RWPE2 (cell line): ENCODE results near the gene NFU1.

Experiments
- ATAC-seq: fragments of 200-7000 bp; cut with Tn5 transposase; 3 replicates; pipeline ENCODE4 v1.9.1; 2021; ENCODE audit warnings: low read depth
- DNase-seq: peaks from one replicate; pipeline ENCODE4 v3.0.0-alpha.2; 2020; ENCODE audit warnings: low spot score
- H3K27ac ChIP-seq: fragments of 450-650 bp; 2 replicates; pipeline ENCODE4 v1.5.1; 2017; ENCODE audit warnings: mild to moderate bottlenecking; ENCODE audit not compliant: poor library complexity, severe bottlenecking
- H3K27me3 ChIP-seq: fragments of 250-450 bp; sonication (Bioruptor Pico); 2 replicates; pipeline ENCODE4 v1.5.1; 2021; ENCODE audit warnings: mild to moderate bottlenecking, moderate library complexity; ENCODE audit not compliant: insufficient read depth, poor library complexity, severe bottlenecking
- H3K36me3 ChIP-seq: fragments of 250-450 bp; sonication (Bioruptor Pico); 2 replicates; pipeline ENCODE4 v1.5.1; 2020; ENCODE audit warnings: low read depth, mild to moderate bottlenecking, moderate library complexity
- H3K4me1 ChIP-seq: fragments of 250-450 bp; sonication (Bioruptor Pico); 2 replicates; pipeline ENCODE4 v1.5.1; 2021; ENCODE audit warnings: mild to moderate bottlenecking, moderate library complexity; ENCODE audit not compliant: insufficient read depth, poor library complexity, severe bottlenecking
- H3K4me3 ChIP-seq: fragments of 250-450 bp; sonication (Bioruptor Pico); 2 replicates; pipeline ENCODE4 v1.5.1; 2021; ENCODE audit warnings: mild to moderate bottlenecking, moderate library complexity; ENCODE audit not compliant: severe bottlenecking
- H3K9me3 ChIP-seq: fragments of 250-450 bp; sonication (Bioruptor Pico); 2 replicates; pipeline ENCODE4 v1.5.1; 2021; ENCODE audit warnings: mild to moderate bottlenecking, moderate library complexity; ENCODE audit not compliant: severe bottlenecking
- CTCF ChIP-seq: fragments of 450-650 bp; IDR thresholded peaks from one replicate; pipeline ENCODE4 v1.5.1; 2017; ENCODE audit warnings: mild to moderate bottlenecking, moderate library complexity; ENCODE audit not compliant: poor library complexity, severe bottlenecking

Gene NFU1

GRCh38 chr2:69411120-69411519, 26.1 kb downstream of the NFU1 start:
- DNase-seq = no peak
- H3K27me3 ChIP-seq = no peaks in the 10 kb centered on the region
- peaks cover 3% of the 10 kb centered on the region for H3K4me1 ChIP-seq
- H3K27ac ChIP-seq = no peak overlapping the region
- H3K36me3 ChIP-seq = peaks cover 24% of the 10 kb centered on the region
- H3K9me3 ChIP-seq = no peaks in the 10 kb centered on the region
- no peak for ATAC-seq
- TF ChIP-seq CTCF = no peak
- no peak overlapping the region for H3K4me3 ChIP-seq

GRCh38 chr2:69405306-69405705, 31.9 kb downstream of the NFU1 start:
- no peak for TF ChIP-seq CTCF
- H3K4me3 ChIP-seq = no peak overlapping the region
- H3K4me1 ChIP-seq = peaks cover 3% of the 10 kb centered on the region
- no peaks in the 10 kb centered on the region for H3K27me3 ChIP-seq
- H3K9me3 ChIP-seq = no peaks in the 10 kb centered on the region
- DNase-seq (no peak), ATAC-seq (no peak)
- peaks cover 44% of the 10 kb centered on the region for H3K36me3 ChIP-seq
- no peak overlapping the region for H3K27ac ChIP-seq

- Histone ChIP-seq H3K27me3 (no peaks in the 10 kb centered on the region), H3K36me3 (peaks cover 35% of the 10 kb centered on the region), H3K27ac (no peak overlapping the region), H3K9me3 (no peaks in the 10 kb centered on the region), H3K4me3 (no peak overlapping the region), H3K4me1 (no peaks in the 10 kb centered on the region)
- TF ChIP-seq CTCF = no peak
- ATAC-seq = no peak
- no peak for DNase-seq
These were observed 37.1 kb downstream of the NFU1 start for GRCh38 chr2:69400121-69400520.

GRCh38 chr2:69397234-69397633, 40.0 kb downstream of the NFU1 start:
- H3K36me3 ChIP-seq = peaks cover 18% of the 10 kb centered on the region
- no peaks in the 10 kb centered on the region for H3K4me1 ChIP-seq
- no peak for DNase-seq
- no peaks in the 10 kb centered on the region for H3K27me3 ChIP-seq
- no peak overlapping the region for H3K4me3 ChIP-seq
- H3K9me3 ChIP-seq = no peaks in the 10 kb centered on the region
- ATAC-seq = no peak
- no peak for TF ChIP-seq CTCF
- H3K27ac ChIP-seq = no peak overlapping the region

- no peak for TF ChIP-seq CTCF
- H3K9me3 ChIP-seq = no peaks in the 10 kb centered on the region
- no peak overlapping the region for H3K4me3 ChIP-seq
- DNase-seq (no peak), ATAC-seq (no peak)
- no peaks in the 10 kb centered on the region for H3K4me1 ChIP-seq
- no peak overlapping the region for H3K27ac ChIP-seq
- no peaks in the 10 kb centered on the region for H3K27me3 ChIP-seq
- peaks cover 11% of the 10 kb centered on the region for H3K36me3 ChIP-seq
These were observed 41.4 kb downstream of the NFU1 start for GRCh38 chr2:69395866-69396265.
